Esophagus mucosa (tissue), 1 donor: Measurements from ENCODE around the gene SPTBN5. TPM values are rescaled to one million over a fixed set of nuclear protein-coding genes. Genes with fewer than 3 reads are reported as not detected.
A peak's percentile ranks its signal among the peaks of the same experiment; 100 is the strongest.

ENCODE experiments used
- ATAC-seq: fragments of 200-7000 bp; cut with Tn5 transposase; one replicate; pipeline ENCODE4 v1.9.1; 2020
- total RNA-seq: library from RNA; stranded (reverse); gene quantifications from one replicate; pipeline ENCODE4 v1.2.4, GENCODE V29; 2023
- donor health status: DM: yes; HTN: yes; CAD: no.

Gene SPTBN5
- total RNA-seq, 1 donor from 2014 or later = 2.1 TPM

- no peak for ATAC-seq
These were observed 9.9 kb upstream of the SPTBN5 start for GRCh38 chr15:41903782-41904181.

GRCh38 chr15:41901431-41901830, 7.6 kb upstream of the SPTBN5 start:
- ATAC-seq = no peak

DNA sequence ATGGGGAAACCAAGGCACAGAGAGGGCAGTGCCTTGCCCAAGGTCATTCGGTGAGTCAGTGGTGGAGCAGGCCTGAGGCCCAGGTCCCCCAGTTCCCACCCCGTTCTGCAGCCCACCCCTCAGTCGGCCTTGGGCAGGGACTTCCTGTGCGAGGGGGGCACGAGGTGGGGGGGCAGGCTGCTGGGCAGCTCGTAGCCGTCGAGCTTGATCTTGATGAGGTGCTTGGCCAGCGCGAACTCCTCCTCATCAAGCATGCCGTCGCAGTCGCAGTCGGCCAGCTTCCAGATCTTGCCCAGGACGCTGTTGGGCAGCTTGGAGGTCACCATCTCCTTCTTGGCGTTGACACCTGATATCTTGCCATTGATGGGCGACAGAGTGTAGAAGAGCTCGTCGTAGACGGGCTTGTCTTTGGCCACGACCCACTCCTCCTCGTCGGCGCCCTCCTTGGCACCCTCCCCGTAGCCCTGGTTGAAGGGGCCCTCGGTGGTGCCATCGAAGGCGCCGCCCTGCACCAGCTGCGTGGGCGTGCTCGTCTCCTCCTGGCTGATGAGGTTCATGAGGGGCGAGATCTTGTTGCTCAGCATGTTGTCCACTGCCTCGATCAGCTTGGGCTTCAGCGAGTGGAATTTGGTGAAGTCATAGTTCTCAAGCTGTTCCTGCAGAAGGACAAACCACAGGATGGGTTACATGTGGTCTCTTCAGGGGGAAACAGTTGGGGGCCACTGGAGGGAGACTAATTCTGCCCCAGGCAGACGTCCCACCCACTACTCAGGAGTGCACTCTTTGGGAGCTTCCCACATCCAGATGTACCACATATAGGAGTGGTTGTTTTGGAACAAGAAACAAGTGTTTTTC, 6.9 kb upstream of the SPTBN5 start:
- ATAC-seq = no peak

- ATAC-seq = no peak
These were observed 6.1 kb upstream of the SPTBN5 start for GRCh38 chr15:41899854-41900442.

GRCh38 chr15:41897363-41897799, 3.5 kb upstream of the SPTBN5 start:
- no peak for ATAC-seq

DNA sequence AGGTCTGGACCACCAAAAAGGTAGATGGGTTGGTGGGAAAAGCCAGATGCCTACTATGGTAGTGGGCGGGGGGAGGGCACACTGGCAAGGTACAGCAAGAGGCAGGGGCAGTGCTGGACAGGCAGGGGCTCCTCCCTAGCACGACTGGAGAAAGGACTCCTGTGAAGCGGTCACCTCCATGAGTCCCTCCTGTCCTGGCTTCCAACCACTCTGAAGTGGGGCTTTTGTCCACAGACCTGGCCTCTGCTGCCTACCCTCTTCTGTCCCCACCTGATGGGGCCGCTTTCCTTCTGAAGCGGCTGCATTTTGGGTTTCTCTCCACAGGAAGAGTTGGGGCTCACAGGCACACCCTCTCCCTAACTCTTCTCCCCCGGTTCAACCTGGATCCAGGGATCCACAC, 2.7 kb upstream of the SPTBN5 start:
- ATAC-seq = no peak

- ATAC-seq = no peak
These were observed 2.1 kb upstream of the SPTBN5 start for GRCh38 chr15:41895957-41896356.

GRCh38 chr15:41895491-41895890, 1.6 kb upstream of the SPTBN5 start:
- peak; percentile 1 for ATAC-seq

- ATAC-seq = peak; percentile 89
These were observed 1.1 kb upstream of the SPTBN5 start for GRCh38 chr15:41894791-41895463.

- ATAC-seq = peak; percentile 11
These were observed 468 bp upstream of the SPTBN5 start for GRCh38 chr15:41894251-41894790.

GRCh38 chr15:41892621-41893421, 1.0 kb downstream of the SPTBN5 start:
- no peak for ATAC-seq

DNA sequence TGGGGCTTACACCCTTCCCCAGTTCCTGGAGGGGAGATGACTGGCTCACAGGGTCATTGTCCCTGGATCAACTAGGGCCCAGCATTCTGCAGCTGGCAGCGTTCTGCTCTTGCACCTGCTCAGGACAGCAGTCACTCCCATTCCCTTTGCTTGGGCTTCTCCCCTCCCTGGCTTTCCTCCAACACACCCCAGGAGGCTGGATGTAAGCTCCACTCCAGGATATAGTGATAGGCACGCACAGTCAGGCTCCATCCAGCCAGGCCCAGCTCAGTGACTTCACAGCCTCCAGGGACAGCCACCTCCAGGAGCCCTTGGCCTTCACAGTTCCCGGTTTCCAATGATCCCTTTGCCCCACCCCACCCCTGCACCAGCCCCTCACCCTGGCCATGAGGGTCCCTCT, 1.9 kb downstream of the SPTBN5 start:
- no peak for ATAC-seq

GRCh38 chr15:41891226-41891625, 2.6 kb downstream of the SPTBN5 start:
- ATAC-seq = no peak

GRCh38 chr15:41890050-41890690, 3.7 kb downstream of the SPTBN5 start:
- ATAC-seq = no peak

GRCh38 chr15:41888662-41889253, 5.1 kb downstream of the SPTBN5 start:
- no peak for ATAC-seq

GRCh38 chr15:41887893-41888292, 6.0 kb downstream of the SPTBN5 start:
- no peak for ATAC-seq

DNA sequence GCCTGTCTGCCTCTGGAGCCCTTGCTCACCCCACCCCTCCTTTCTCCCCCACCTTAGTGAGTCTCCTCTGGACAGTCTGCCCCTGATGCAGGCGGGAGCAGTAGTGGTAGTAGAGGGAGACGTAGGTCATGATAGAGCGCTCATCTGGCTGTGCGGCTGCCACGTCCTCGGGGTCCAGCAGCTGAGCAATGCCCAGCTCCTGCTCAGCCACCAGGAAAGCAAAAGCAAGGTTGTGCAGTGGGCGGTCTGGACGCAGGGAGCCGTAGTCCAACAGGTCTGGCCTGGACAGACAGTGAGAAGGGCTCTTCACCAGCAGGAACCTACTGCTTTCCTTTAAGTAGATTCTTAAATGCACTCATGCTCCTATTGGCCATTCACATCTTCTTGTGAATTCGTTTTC, 6.7 kb downstream of the SPTBN5 start:
- no peak for ATAC-seq

DNA sequence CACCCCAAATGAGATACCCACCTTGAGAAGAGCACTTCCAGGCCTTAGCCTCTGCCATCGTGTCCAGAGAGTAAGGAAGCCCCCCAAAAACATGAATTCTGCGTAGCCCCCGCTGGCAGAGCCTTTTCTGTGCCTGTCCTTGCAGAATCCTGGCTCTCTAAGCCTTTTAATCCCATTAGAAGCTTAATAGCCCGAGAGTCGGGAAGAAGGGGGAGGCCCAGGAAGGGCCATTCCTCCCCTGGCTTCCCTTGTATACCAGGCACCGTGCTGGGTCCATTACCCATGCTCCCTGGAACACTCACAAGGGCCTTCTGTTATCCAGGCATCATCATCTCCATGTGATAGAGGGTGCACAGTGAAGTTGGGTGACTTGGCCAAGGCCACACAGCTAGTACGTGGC, 7.1 kb downstream of the SPTBN5 start:
- no peak for ATAC-seq

GRCh38 chr15:41885841-41886240, 8.0 kb downstream of the SPTBN5 start:
- no peak for ATAC-seq

GRCh38 chr15:41885321-41885720, 8.5 kb downstream of the SPTBN5 start:
- no peak for ATAC-seq

- ATAC-seq = no peak
These were observed 9.4 kb downstream of the SPTBN5 start for GRCh38 chr15:41884458-41884857.

DNA sequence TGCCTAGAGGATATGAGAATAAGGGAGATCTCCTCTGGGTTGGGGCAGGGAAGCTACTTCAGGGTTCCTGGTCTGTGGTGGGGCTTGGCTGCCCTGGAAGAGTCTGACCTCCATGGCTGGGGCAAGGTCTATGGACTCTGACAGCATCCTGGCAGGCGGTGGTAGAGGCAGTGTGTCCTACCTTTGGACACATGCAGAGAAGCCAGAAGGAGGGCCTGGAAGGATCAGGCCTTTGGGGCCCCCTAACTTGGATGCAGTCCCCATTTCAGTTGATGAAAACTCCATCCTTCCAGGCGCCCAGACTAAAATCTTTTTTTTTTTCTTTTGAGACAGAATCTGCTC, 10.4 kb downstream of the SPTBN5 start:
- ATAC-seq = no peak
